HFFc6 (cell line): ENCODE data around the gene POU3F2. TPM values are rescaled to one million over a fixed set of nuclear protein-coding genes. Genes with fewer than 3 reads are reported as not detected.

ENCODE experiments used
- DNase-seq: peaks from one replicate; pipeline ENCODE4 v3.0.0-alpha.2; 2018
- H3K27ac Mint-ChIP-seq: 2 replicates; pipeline ENCODE4 v1.8.0; 2020; ENCODE audit warnings: mild to moderate bottlenecking, mixed read lengths
- H3K27me3 Mint-ChIP-seq: 2 replicates; pipeline ENCODE4 v1.8.0; 2021; ENCODE audit warnings: mild to moderate bottlenecking, moderate library complexity, mixed read lengths; ENCODE audit not compliant: insufficient read depth
- H3K36me3 Mint-ChIP-seq: 2 replicates; pipeline ENCODE4 v1.8.0; 2021; ENCODE audit warnings: low read depth, mixed read lengths
- H3K4me1 Mint-ChIP-seq: 2 replicates; pipeline ENCODE4 v1.8.0; 2020; ENCODE audit warnings: low read depth, mixed read lengths
- H3K4me3 Mint-ChIP-seq: 2 replicates; pipeline ENCODE4 v1.8.0; 2020; ENCODE audit warnings: mild to moderate bottlenecking, moderate library complexity, mixed read lengths
- H3K9me3 Mint-ChIP-seq: 2 replicates; pipeline ENCODE4 v1.8.0; 2020; ENCODE audit warnings: mild to moderate bottlenecking, mixed read lengths
- total RNA-seq, 6 experiments: library from RNA; stranded (reverse); fragmentation: NEBNext Ultra II Directional; extraction: Animal tissue kit (Norgen Biotek cat#: 25700); gene quantifications; 2 replicates in 1 of 6; 3 replicates in 5 of 6; pipeline ENCODE4 v1.2.3, GENCODE V29; 2021
- TF ChIP-seq, protein P1 (sequence below): fragments of 200-600 bp; sonication (generic); IDR thresholded peaks from 2 replicates; pipeline ENCODE4 v1.5.0; 2021; ENCODE audit warnings: antibody characterized with exemption, mild to moderate bottlenecking

The POU3F2 gene
- total RNA-seq, 6 experiments from 2014 or later, result 0.02 TPM; not detected in 4

DNA sequence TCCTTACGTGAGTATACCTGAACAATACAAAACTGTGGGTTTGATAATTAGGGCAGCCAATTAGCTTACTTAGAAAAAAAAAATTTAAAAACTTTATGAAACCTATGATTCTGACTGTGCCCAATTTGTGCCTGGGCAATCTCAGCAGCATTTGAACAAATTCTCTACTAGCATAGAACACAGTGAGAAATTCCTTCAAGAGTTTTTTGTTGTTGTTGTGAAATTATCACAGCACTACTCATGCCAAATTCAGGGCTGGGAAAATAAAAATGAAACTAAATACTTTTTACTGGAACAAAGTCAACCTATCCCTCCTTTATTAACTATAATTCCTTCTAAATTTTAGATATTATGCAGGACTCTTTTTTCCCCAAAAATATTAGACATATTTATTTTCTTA is 42.9 kb downstream of the POU3F2 start:
- no peak for DNase-seq
- TF ChIP-seq, protein P1, sequence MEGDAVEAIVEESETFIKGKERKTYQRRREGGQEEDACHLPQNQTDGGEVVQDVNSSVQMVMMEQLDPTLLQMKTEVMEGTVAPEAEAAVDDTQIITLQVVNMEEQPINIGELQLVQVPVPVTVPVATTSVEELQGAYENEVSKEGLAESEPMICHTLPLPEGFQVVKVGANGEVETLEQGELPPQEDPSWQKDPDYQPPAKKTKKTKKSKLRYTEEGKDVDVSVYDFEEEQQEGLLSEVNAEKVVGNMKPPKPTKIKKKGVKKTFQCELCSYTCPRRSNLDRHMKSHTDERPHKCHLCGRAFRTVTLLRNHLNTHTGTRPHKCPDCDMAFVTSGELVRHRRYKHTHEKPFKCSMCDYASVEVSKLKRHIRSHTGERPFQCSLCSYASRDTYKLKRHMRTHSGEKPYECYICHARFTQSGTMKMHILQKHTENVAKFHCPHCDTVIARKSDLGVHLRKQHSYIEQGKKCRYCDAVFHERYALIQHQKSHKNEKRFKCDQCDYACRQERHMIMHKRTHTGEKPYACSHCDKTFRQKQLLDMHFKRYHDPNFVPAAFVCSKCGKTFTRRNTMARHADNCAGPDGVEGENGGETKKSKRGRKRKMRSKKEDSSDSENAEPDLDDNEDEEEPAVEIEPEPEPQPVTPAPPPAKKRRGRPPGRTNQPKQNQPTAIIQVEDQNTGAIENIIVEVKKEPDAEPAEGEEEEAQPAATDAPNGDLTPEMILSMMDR, result no peak
- H3K4me1 Mint-ChIP-seq, result no peaks in the 10 kb centered on the region

DNA sequence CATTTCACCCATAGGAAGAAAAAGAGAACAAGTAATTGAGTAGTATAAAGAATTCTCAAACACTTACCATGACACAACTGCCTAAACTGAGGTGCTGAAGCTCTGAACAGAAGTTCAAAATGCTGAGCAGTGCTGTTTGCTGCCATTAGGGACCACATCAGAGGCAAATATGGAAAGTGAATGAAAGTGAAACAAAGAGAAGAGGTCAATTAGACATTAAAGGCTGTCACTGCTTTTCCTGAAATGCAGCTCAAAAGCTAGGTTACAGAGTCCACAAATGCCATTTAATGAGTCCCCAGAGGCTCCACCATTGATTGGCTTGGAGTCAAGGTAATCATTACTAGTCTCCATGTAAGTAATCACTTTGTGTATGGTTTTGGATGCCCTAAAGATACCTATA is 46.1 kb downstream of the POU3F2 start:
- TF ChIP-seq, protein P1, result no peak
- no peak for DNase-seq
- H3K4me3 Mint-ChIP-seq, result no peak overlapping the region
- no peaks in the 10 kb centered on the region; the same call in 1 of the 2 replicates for H3K27me3 Mint-ChIP-seq
- H3K4me1 Mint-ChIP-seq, result no peaks in the 10 kb centered on the region
- H3K9me3 Mint-ChIP-seq, result no peaks in the 10 kb centered on the region
- no peaks in the 10 kb centered on the region for H3K36me3 Mint-ChIP-seq
- H3K27ac Mint-ChIP-seq, result peak overlapping the region; percentile 15; the same call in 1 of the 2 replicates

More for the DNA sequence above, 42.9 kb downstream of the POU3F2 start:
- H3K9me3 Mint-ChIP-seq, result no peaks in the 10 kb centered on the region
- no peak overlapping the region for H3K27ac Mint-ChIP-seq
- H3K27me3 Mint-ChIP-seq, result no peaks in the 10 kb centered on the region; the same call in 1 of the 2 replicates
- H3K36me3 Mint-ChIP-seq, result no peaks in the 10 kb centered on the region
- H3K4me3 Mint-ChIP-seq, result no peak overlapping the region

DNA sequence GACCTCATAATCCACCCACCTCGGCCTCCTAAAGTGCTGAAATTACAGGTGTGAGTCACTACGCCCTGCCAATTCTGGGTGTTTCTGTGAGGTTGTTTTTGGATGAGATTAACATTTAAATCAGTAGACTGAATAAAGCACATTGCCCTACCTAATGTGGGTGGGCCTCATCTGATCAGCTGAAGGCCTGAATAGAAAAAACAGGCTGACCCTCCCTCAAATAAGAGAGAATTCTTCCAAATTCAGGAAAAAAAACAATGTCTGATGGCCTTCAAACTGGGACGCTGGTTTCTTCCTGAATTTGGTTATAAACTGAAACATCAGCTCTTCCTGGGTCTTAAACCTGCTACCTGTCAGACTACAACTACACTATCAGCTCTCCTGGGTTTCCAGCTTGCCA is 51.0 kb downstream of the POU3F2 start:
- H3K36me3 Mint-ChIP-seq, result peaks cover 7% of the 10 kb centered on the region
- no peaks in the 10 kb centered on the region for H3K9me3 Mint-ChIP-seq
- no peaks in the 10 kb centered on the region for H3K4me1 Mint-ChIP-seq
- TF ChIP-seq, protein P1, result no peak
- H3K4me3 Mint-ChIP-seq, result no peak overlapping the region
- DNase-seq, result no peak
- no peak overlapping the region for H3K27ac Mint-ChIP-seq
- no peaks in the 10 kb centered on the region for H3K27me3 Mint-ChIP-seq

DNA sequence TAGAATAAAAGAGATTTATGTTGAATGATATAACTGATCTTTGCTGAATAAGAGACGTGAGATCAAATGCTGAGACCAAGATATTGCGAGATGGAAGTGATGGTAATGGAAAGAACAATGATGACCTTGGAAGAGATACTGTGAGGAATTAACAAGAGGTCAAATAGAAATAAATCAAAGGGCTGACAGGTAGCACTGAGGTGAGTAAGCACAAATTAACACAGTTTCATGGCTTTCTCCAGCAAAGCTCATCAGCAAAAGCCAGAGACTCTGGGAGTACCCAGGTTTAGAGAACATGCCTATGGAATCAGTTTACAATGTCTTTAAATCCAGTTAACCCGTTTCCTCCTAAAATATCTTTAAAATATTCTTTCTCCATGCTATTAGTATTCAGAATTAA is 53.3 kb downstream of the POU3F2 start:
- no peak overlapping the region for H3K27ac Mint-ChIP-seq

More for the DNA sequence above, 53.3 kb downstream of the POU3F2 start:
- H3K27me3 Mint-ChIP-seq, result no peaks in the 10 kb centered on the region
- TF ChIP-seq, protein P1, result no peak
- no peak overlapping the region for H3K4me3 Mint-ChIP-seq
- peaks cover 7% of the 10 kb centered on the region for H3K36me3 Mint-ChIP-seq
- no peaks in the 10 kb centered on the region for H3K4me1 Mint-ChIP-seq
- H3K9me3 Mint-ChIP-seq, result no peaks in the 10 kb centered on the region
- DNase-seq, result no peak

Other genes starting within 250 kb of the POU3F2 start
- 10 to 100 TPM; 10.6 to 13.0 (median 12.3) TPM for gene FBXL4, start 113.4 kb downstream of the POU3F2 start, total RNA-seq